Mammary epithelial cell (primary cell): ENCODE data around the gene NDUFV2.
"Not testable (repeated sequence)": the region's sequence is repeated elsewhere in the genome, so short reads cannot be mapped to it uniquely, and the experiment has no call there.

ENCODE experiments used
- CTCF ChIP-seq, 2 donors: IDR thresholded peaks in 1 of 2; conservative IDR thresholded peaks in 1 of 2; 2 replicates each; pipeline ENCODE4 v1.5.1; 2011 to 2012; ENCODE audit warnings: inconsistent platforms in 2 of 2, low read length in 2 of 2, mild to moderate bottlenecking in 2 of 2, control low read depth in 1 of 2, low read depth in 1 of 2; ENCODE audit not compliant: insufficient read depth in 1 of 2; ENCODE audit errors: extremely low read depth in 1 of 2
- EZH2 ChIP-seq: IDR thresholded peaks from 2 replicates; pipeline ENCODE4 v1.6.1; 2012; ENCODE audit warnings: low read length, inconsistent platforms, borderline replicate concordance

GRCh38 chr18:9169515-9169914 lies 67.0 kb downstream of the NDUFV2 start:
- not testable (repeated sequence) for TF ChIP-seq EZH2; CTCF (conservative IDR thresholded peaks at IDR 0.05 in 1 of 2, IDR thresholded peaks at IDR 0.05 in 1 of 2; ENCODE audit: extremely low read depth in 1 of 2, insufficient read depth in 1 of 2, low read depth in 1 of 2, low read length in 2 of 2)
